ENCODE results near the gene HIVEP3. TPM values are rescaled to one million over a fixed set of nuclear protein-coding genes. Genes with fewer than 3 reads are reported as not detected.

The HIVEP3 gene
- total and polyA plus RNA-seq, 2 of the 13 experiments (the other 11 are each of a cell fraction or from before 2014, with no cell fraction given) = 0.05 TPM; not detected in 1

- TF ChIP-seq HIC2 (CRISPR knock-in tag; IDR thresholded peaks at IDR 0.05; ENCODE audit: low read depth) (no peak), NCOR1 (IDR thresholded peaks at IDR 0.05; ENCODE audit: borderline replicate concordance, low read length) (no peak), ARHGAP35 (CRISPR knock-in tag; IDR thresholded peaks at IDR 0.05; ENCODE audit: borderline replicate concordance) (no peak), ZNF101 (CRISPR knock-in tag; IDR thresholded peaks at IDR 0.05; ENCODE audit: borderline replicate concordance, low read depth) (no peak), FOXJ3 (CRISPR knock-in tag; IDR thresholded peaks at IDR 0.05; ENCODE audit: borderline replicate concordance) (no peak), PRMT3 (CRISPR knock-in tag; IDR thresholded peaks at IDR 0.05; ENCODE audit: borderline replicate concordance, low read depth) (no peak), GLMP (CRISPR knock-in tag; IDR thresholded peaks at IDR 0.05; ENCODE audit: borderline replicate concordance) (no peak), HMG20B (CRISPR knock-in tag; conservative IDR thresholded peaks at IDR 0.05) (no peak), NFKB2 (CRISPR knock-in tag; IDR thresholded peaks at IDR 0.05; ENCODE audit: borderline replicate concordance) (no peak; the same call in 1 of the 2 replicates), MAFG (CRISPR knock-in tag; IDR thresholded peaks at IDR 0.05) (no peak), GRHL1 (CRISPR knock-in tag; conservative IDR thresholded peaks at IDR 0.05) (no peak), MAF1 (CRISPR knock-in tag; IDR thresholded peaks at IDR 0.05; ENCODE audit: borderline replicate concordance) (no peak), SALL1 (CRISPR knock-in tag; IDR thresholded peaks at IDR 0.05) (peak; percentile 32; the same call in 1 of the 2 replicates), ATF7 (IDR thresholded peaks at IDR 0.05) (no peak), ATF7 (CRISPR knock-in tag; IDR thresholded peaks at IDR 0.05) (no peak), HDAC6 (IDR thresholded peaks at IDR 0.05; ENCODE audit: low read depth, low read length) (no peak), PHF20 (CRISPR knock-in tag; IDR thresholded peaks at IDR 0.05) (no peak), NFRKB (IDR thresholded peaks at IDR 0.05) (no peak), ZNF724P (CRISPR knock-in tag; IDR thresholded peaks at IDR 0.05; ENCODE audit: borderline replicate concordance) (no peak), MED1 (CRISPR knock-in tag; IDR thresholded peaks at IDR 0.05) (0 out of 2 replicates have a peak, but pooled peaks have one; percentile 17), ISL2 (CRISPR knock-in tag; IDR thresholded peaks at IDR 0.05) (0 out of 2 replicates have a peak, but pooled peaks have one; percentile 30), ZNF512 (CRISPR knock-in tag; IDR thresholded peaks at IDR 0.05) (no peak), MBNL3 (CRISPR knock-in tag; conservative IDR thresholded peaks at IDR 0.05) (no peak)
Observed at GRCh38 chr1:41516168-41517061, 402.3 kb downstream of the HIVEP3 start (continued).

Data from HepG2 (cell line).